ENCODE results near the gene SLC16A12.

The SLC16A12 gene

GRCh38 chr10:89535171-89536012, at the start of gene SLC16A12:
SLC16A12 (minus strand) TSS chr10:89535594; CDS start chr10:89462578, 73,016 bp downstream.
- FAIRE-seq = no peak

DNA sequence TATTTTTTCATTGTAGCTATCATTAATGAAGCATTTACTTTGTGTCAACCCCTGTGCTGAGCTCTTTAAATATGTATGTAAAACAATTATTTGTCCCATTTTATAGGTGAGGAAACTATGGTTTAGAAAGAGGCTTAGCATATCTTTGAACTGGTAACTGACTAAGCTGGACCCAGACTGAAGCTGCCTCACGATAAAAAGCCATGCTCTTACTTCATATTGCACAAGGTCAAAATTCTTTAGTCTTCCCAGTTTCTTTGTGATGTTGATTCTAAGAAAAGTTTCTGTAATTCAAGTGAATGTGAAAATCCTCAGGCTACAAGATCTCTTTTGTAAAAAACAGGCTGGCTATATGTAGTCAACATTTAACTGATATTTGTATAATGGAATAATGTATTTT, 46.6 kb upstream of the SLC16A12 start:
- no peak for FAIRE-seq

- FAIRE-seq = no peak
These were observed 44.8 kb upstream of the SLC16A12 start for GRCh38 chr10:89580243-89580642.

DNA sequence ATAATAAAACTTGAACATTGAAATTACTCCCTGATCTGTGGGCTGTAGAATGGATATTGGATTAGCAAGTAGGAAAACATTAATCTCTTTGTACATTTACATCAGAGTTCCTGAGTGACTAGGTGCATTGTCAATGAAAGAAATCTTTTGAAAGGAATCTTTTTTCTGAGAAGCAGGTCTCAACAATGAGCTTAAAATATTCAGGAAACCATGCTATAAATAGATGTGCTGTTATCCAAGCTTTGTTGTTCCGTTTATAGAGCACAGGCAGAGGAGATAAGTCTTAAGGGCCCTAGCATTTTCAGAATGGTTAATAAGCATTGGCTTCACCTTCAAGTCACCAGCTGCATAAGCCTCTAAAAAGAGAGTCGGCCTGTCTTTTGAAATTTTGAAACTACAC, 41.3 kb upstream of the SLC16A12 start:
- FAIRE-seq = no peak

GRCh38 chr10:89576022-89576421, 40.6 kb upstream of the SLC16A12 start:
- FAIRE-seq = no peak

- FAIRE-seq = peak; percentile 58
These were observed 39.6 kb upstream of the SLC16A12 start for GRCh38 chr10:89575031-89575430.

DNA sequence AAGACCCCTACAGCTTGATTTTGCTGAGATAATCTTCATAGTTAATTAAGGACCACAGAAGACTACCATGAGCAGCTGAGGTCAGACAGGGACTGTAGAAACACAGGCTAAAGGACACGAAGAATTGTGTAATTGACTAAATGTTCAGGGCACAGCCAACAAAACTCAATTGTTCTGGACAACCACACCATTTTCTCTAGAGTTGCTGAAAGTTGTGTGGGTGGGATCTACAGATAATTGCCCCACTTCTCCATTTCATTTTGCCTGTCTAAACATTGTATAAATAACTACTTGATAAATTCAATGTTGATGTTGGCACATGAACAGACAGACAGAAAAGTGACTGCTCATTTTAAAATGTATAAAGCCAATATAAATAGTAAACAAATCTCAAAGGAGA, 39.0 kb upstream of the SLC16A12 start:
- FAIRE-seq = no peak

DNA sequence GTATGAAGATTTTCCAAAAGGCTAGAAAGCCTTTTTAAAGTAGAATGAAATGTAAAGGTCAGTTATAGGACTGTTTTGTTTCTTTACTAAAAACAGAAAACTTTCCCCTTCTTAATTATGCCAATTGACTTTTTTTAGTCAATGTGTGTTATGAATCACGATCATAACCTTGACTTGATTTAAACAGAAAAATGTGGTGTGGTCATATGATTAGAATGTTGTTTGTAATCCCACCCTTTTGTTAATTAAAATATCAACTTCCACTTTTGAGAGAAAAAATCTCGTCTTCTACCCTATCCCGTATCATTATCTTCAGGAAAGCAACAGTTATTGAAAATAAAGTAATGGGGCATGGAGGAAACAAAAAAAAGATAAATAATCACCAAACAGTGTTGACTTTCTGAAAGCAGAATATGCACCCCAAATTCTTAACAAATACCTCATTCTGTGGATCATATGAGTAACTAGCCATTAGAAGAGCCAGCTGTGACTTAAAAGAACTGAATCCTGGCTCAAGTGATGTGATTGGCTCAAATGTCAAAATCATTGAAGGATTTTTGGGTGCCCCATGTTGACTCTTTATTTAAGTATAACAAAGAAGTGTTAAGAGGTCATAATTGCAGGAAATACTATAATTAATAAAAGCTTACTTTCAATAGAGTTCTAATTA, 32.3 kb upstream of the SLC16A12 start:
- no peak for FAIRE-seq

DNA sequence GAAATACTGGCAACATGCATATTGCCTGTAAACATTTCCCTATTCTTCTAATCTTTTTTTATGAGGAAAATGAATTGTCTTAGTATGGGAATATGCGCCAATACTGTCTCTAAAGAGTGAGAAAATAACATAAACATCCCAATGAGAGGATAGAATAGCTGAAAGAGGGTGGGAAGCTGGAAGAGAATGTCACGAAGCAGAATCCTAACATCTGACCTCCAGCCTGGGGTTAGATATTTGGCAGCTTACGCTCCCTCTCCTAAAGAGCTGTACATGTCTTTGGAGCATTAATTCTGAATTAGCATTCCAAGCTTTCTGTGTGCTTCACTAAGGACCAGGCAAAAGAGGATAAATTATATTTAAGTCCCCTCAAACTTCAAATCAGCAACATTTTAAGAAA, 31.6 kb upstream of the SLC16A12 start:
- no peak for FAIRE-seq

- FAIRE-seq = no peak
These were observed 30.9 kb upstream of the SLC16A12 start for GRCh38 chr10:89566095-89566950.

GRCh38 chr10:89565180-89565579, 29.8 kb upstream of the SLC16A12 start:
- FAIRE-seq = no peak

- peak; percentile 99 for FAIRE-seq
These were observed 28.6 kb upstream of the SLC16A12 start for GRCh38 chr10:89563861-89564478.

- FAIRE-seq = no peak
These were observed 27.9 kb upstream of the SLC16A12 start for GRCh38 chr10:89563311-89563710.

DNA sequence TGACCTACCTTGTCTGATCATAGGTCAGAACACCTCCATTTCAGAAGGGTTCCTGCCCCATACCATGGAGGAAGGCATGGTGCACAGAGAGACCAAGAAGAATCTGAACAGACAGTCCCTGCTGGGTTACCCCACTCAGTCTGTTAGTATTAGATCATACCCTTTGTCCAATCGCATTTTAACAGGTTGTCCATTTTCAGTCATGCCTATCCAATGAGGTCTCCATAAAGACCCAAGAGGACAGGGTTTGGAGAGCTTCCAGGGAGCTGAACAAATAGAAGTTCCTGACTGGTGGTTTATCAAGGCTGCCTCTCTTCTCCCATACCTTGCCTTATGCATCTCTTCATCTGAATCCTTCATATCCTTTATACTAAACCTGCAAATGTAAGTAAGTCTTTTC, 21.2 kb upstream of the SLC16A12 start:
- FAIRE-seq = no peak

- FAIRE-seq = no peak
These were observed 20.5 kb upstream of the SLC16A12 start for GRCh38 chr10:89555688-89556445.

DNA sequence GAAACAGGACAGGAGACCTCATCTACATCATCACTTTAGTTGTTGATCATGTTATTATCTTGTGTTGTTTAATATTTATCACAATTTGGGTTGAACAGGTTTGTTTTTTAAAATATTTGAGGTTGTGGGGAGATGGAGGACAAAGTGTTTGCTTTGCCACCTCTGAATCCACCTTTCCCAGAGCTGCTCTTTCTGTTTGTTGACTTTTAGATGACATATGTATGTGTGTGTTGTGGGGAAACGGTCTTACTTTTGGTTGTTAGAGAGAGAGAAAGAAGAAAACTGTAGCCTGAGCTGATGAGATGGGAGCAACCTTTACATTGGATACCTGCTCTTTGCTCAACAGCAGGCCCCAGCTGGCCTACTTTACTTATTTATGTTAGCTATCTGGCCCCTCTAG, 19.0 kb upstream of the SLC16A12 start:
- FAIRE-seq = no peak

GRCh38 chr10:89553064-89553734, 17.8 kb upstream of the SLC16A12 start:
- no peak for FAIRE-seq

DNA sequence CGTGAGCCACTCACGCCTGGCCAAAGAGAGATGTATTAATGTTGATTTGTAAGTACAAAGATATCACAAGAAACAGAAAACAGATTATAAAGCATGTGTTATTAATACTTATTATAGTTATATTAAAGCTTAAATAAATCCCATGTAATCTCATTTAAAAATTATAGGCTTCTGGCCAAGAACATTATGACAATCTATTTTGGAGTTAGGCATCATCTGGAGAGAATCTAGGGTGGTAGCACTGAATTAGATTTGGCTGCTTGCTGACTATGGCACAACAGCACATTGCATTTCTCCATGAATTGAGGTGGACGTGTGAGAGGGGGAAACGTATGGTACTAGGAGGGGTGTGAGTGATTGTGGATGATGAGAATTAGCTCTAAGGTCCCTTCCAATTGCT, 16.8 kb upstream of the SLC16A12 start:
- FAIRE-seq = no peak

- FAIRE-seq = no peak
These were observed 15.1 kb upstream of the SLC16A12 start for GRCh38 chr10:89550509-89550908.

GRCh38 chr10:89549510-89549909, 14.1 kb upstream of the SLC16A12 start:
- no peak for FAIRE-seq

- no peak for FAIRE-seq
These were observed 13.3 kb upstream of the SLC16A12 start for GRCh38 chr10:89548673-89549072.
